ENCODE results near the gene ORC4.

GRCh38 chr2:148046802-148047201 is 26.3 kb upstream of the ORC4 start:
- TF ChIP-seq, protein P1, sequence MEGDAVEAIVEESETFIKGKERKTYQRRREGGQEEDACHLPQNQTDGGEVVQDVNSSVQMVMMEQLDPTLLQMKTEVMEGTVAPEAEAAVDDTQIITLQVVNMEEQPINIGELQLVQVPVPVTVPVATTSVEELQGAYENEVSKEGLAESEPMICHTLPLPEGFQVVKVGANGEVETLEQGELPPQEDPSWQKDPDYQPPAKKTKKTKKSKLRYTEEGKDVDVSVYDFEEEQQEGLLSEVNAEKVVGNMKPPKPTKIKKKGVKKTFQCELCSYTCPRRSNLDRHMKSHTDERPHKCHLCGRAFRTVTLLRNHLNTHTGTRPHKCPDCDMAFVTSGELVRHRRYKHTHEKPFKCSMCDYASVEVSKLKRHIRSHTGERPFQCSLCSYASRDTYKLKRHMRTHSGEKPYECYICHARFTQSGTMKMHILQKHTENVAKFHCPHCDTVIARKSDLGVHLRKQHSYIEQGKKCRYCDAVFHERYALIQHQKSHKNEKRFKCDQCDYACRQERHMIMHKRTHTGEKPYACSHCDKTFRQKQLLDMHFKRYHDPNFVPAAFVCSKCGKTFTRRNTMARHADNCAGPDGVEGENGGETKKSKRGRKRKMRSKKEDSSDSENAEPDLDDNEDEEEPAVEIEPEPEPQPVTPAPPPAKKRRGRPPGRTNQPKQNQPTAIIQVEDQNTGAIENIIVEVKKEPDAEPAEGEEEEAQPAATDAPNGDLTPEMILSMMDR (IDR thresholded peaks at IDR 0.05): no peak
- no peak for TF ChIP-seq POLR2A (IDR thresholded peaks at IDR 0.05; ENCODE audit: low read depth)
